Posterior cingulate gyrus (tissue), 11 donors: ENCODE measurements around the gene UQCC3.

ENCODE experiments used
- DNase-seq, 10 donors: peaks; one replicate each; pipeline versions ENCODE4 v3.0.0 to v3.0.0-alpha.2; 2020 to 2021; ENCODE audit warnings: mixed read lengths in 3 of 10
- intact Hi-C: fragments of 100-400 bp; cut with DNase I; formaldehyde crosslinking; loops from one replicate; pipeline ENCODE4 v1.15.1; 2023

UQCC3 gene

GRCh38 chr11:62715150-62716130 lies 44.0 kb downstream of the UQCC3 start:
- no peak for DNase-seq
- intact Hi-C loops = no loop called here

DNA sequence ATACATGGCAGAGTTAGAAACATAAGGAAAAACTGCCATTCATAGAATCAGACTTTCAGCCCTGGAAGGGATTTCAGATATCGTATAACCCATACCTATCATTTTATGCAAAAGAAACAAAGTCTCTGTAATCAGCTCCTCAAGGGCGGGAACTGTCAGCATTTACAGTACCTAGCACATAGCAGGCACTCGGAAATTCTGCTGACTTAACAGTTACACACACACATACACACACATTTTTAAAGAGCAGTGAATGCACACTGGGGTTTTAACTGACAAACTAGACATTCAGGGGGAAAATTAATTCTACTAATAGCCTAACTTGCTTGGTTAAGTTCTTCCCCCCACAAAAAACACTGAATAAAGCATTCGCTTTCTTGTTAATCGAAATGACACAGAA lies 44.7 kb downstream of the UQCC3 start:
- no peak for DNase-seq
- intact Hi-C loops = no loop called here

GRCh38 chr11:62716816-62717215 lies 45.3 kb downstream of the UQCC3 start:
- intact Hi-C loops = no loop called here
- no peak for DNase-seq

DNA sequence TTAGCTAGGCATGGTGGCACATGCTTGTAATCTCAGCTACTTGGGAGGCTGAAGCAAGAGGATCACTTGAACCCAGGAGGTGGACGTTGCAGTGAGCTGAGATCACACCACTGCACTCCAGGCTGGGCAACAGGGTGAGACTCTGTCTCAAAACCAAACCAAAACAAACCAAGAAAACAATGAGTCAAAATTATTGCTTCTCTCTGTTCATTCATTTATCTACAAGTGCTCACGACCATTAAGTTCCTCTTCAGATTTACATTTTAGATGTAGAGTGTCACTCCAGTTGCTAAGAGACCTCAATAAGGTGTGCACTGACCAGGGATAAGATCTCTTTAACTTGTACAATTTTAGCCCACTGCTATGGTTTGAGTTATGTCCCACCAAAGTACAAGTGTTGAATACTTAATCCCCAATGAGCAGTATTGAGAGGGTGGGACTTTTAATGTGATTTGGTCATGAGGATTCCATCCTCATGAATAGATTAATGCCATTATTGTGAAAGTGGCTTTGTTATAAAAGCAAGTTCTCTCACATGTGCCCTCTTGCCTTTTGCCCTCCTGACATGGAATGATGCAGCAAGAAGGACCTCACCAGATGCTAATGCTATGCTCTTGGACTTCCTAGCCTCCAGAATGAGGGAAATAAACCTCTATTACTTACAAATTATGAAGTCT lies 48.0 kb downstream of the UQCC3 start:
- no peak for DNase-seq
- intact Hi-C loops = no loop called here

DNA sequence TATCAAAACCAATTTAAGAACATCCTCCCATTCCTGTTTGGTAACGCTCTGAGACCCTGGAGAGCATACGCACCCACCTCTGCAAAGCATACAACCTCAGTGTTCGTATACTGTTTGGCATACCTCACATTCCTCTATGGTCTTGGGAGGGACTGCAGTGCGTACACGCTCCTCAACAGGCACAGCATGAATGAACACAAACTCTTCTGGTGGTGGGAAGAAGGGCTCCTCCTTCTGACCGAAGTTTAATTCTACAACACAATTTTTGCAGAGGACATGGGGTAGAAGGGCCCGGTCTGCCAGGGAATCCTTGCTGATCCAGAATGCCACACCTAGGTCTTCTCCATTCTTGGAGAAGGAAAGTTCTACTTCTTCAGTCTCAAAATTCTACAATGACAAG lies 50.5 kb downstream of the UQCC3 start:
- DNase-seq = no peak
- intact Hi-C loops = loop anchor here (10.0 kb wide), 1 partner anchor 113 kb away; the partner anchor contains the start of genes STX5, TEX54 and WDR74
